Stomach (tissue), 4 donors: Measurements from ENCODE around the gene BST2.

Source experiments
- CTCF ChIP-seq, 7 experiments: fragments of 450-650 bp in 4 of 7; fragments of 200-600 bp in 3 of 7; sonication (generic) in 3 of 7; IDR thresholded peaks; one replicate each; pipeline ENCODE4 v1.5.1; 2016 to 2019; ENCODE audit warnings: antibody characterized with exemption in 7 of 7, control low read depth in 2 of 7, mild to moderate bottlenecking in 1 of 7
- EP300 ChIP-seq: sonication (generic); formaldehyde crosslinking; IDR thresholded peaks from one replicate; pipeline ENCODE4 v1.6.1; 2017; ENCODE audit warnings: antibody characterized with exemption
- POLR2A ChIP-seq, 4 donors: fragments of 450-650 bp; IDR thresholded peaks; one replicate each; pipeline ENCODE4 v1.6.1; 2016; ENCODE audit warnings: antibody characterized with exemption in 4 of 4, control low read depth in 2 of 4, mild to moderate bottlenecking in 1 of 4, moderate library complexity in 1 of 4
- POLR2AphosphoS5 ChIP-seq, 3 donors: sonication (generic); formaldehyde crosslinking; IDR thresholded peaks; one replicate each; pipeline ENCODE4 v1.6.1; 2016; ENCODE audit warnings: antibody characterized with exemption in 3 of 3

DNA sequence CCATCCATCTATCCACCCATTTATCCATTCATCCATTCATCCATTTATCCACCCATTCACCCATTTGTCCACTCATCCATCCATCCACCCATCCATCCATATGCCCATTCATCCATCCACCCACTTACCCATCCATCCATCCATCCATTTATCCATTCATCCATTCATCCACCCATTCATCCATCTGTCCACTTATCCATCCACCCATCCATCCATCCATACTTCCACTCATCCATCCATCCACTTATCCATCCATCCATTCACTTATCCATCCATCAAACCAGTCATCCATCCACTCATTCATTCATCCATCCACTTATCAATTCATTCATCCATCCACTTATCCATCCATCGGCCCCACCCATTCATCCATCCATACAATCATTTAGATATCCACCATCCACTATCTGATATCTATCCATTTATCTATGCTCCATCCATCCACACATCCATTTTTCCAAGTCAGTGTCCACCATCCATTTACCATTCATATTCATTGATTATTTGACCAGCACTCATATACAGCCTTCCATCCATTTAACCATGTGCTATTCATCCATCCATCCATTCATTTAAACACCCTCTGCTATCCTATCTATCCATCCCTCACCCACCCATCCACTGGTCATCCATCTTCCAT lies 40.2 kb upstream of the BST2 start:
- no peak for TF ChIP-seq CTCF (IDR thresholded peaks at IDR 0.05)
- TF ChIP-seq EP300, result no peak
- no peak for TF ChIP-seq POLR2A (IDR thresholded peaks at IDR 0.05)
- TF ChIP-seq POLR2AphosphoS5 (IDR thresholded peaks at IDR 0.05), result no peak
